Osteoblast (primary cell): ENCODE results near the gene GNG10. TPM values are rescaled to one million over a fixed set of nuclear protein-coding genes. Genes with fewer than 3 reads are reported as not detected.

Source experiments
- DNase-seq: peaks from one replicate; pipeline ENCODE4 v3.0.0; 2011; ENCODE audit warnings: low spot score, mixed read lengths; ENCODE audit not compliant: insufficient read length; ENCODE audit errors: missing footprints
- H2AFZ ChIP-seq: 2 replicates; pipeline ENCODE4 v1.6.0; 2011; ENCODE audit warnings: mild to moderate bottlenecking, low read length
- H3K27ac ChIP-seq: 2 replicates; pipeline ENCODE4 v1.5.1; 2011; ENCODE audit warnings: mild to moderate bottlenecking, low read depth, low read length, moderate library complexity
- H3K27me3 ChIP-seq: 2 replicates; pipeline ENCODE4 v1.6.0; 2012; ENCODE audit warnings: mild to moderate bottlenecking, control low read depth, inconsistent platforms, low read length, moderate library complexity; ENCODE audit not compliant: insufficient read depth
- H3K36me3 ChIP-seq: 2 replicates; pipeline ENCODE4 v1.5.1; 2011; ENCODE audit warnings: mild to moderate bottlenecking, low read length, control low read depth, moderate library complexity; ENCODE audit not compliant: insufficient read depth
- H3K4me1 ChIP-seq: 2 replicates; pipeline ENCODE4 v1.5.1; 2011; ENCODE audit warnings: mild to moderate bottlenecking, low read length, control low read depth, moderate library complexity; ENCODE audit not compliant: insufficient read depth
- H3K4me2 ChIP-seq: 2 replicates; pipeline ENCODE4 v1.6.0; 2011; ENCODE audit warnings: mild to moderate bottlenecking, low read length; ENCODE audit not compliant: insufficient read depth
- H3K4me3 ChIP-seq: fragments of 200-600 bp; sonication (generic); 3 replicates; pipeline ENCODE4 v1.5.1; 2012; ENCODE audit warnings: mild to moderate bottlenecking, low read length, inconsistent platforms; ENCODE audit not compliant: insufficient read depth
- H3K79me2 ChIP-seq: 2 replicates; pipeline ENCODE4 v1.6.0; 2012; ENCODE audit warnings: mild to moderate bottlenecking, low read length, control low read depth, inconsistent platforms; ENCODE audit not compliant: insufficient read depth
- H3K9me3 ChIP-seq: 2 replicates; pipeline ENCODE4 v1.5.1; 2011; ENCODE audit warnings: low read depth, low read length, control low read depth
- H4K20me1 ChIP-seq: 2 replicates; pipeline ENCODE4 v1.6.0; 2012; ENCODE audit warnings: mild to moderate bottlenecking, low read length, control low read depth; ENCODE audit not compliant: insufficient read depth
- total RNA-seq: library from RNA; depleted of rRNA; stranded (reverse); fragments of >200 nt; gene quantifications from 2 replicates; pipeline ENCODE4 v1.2.3, GENCODE V29; 2012
- TF ChIP-seq, protein P1 (sequence below): IDR thresholded peaks from 2 replicates; pipeline ENCODE4 v1.5.1; 2011; ENCODE audit warnings: mild to moderate bottlenecking, low read depth, low read length, moderate library complexity; ENCODE audit errors: extremely low read depth

The GNG10 gene
- total RNA-seq, 1 donor = 69.1 TPM

DNA sequence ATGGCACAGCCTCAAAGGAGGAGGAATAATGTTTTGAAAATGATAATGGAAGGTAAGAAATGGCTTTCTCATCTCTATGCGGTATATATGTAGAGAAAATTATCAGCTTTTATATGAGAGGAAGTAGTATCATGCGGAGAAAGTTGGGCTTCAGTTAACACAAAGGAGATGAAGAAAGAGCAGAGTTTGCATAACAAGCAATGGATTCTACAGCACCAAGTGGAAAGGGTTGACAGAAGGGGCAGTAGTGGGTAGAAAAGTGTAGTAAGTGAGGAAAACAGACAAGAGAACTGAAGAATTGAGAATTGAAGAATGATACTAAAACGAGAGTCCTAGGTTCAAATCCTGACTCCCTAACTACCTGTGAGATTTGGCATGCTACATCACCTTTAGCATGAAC is 51.0 kb downstream of the GNG10 start:
- no peaks in the 10 kb centered on the region for H3K79me2 ChIP-seq

DNA sequence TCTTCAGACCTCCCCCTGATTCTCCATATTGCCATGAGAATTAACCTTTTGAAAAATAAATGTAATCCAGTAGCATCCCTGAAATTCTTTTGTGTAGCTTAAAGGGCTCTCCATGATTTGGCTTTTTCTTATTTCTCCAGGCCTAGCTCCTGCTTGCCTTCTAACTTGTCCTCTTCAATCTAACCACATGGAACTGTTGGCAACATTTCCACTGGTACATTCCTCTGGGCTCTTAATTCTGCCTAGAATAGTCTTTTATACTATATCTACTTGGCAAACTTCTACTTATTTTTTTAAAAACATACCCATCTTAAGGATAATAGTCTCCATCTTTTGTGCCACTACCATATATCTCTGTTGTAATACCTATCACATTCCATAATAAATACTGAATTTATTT is 54.1 kb downstream of the GNG10 start:
- no peaks in the 10 kb centered on the region for H3K27me3 ChIP-seq
- DNase-seq = no peak
- H3K27ac ChIP-seq = no peak overlapping the region
- no peak overlapping the region for H3K4me3 ChIP-seq
- H2AFZ ChIP-seq = no peak overlapping the region
- H4K20me1 ChIP-seq = no peaks in the 10 kb centered on the region
- H3K79me2 ChIP-seq = no peaks in the 10 kb centered on the region
- no peaks in the 10 kb centered on the region for H3K36me3 ChIP-seq
- no peaks in the 10 kb centered on the region for H3K4me1 ChIP-seq
- no peak overlapping the region for H3K4me2 ChIP-seq
- TF ChIP-seq, protein P1, sequence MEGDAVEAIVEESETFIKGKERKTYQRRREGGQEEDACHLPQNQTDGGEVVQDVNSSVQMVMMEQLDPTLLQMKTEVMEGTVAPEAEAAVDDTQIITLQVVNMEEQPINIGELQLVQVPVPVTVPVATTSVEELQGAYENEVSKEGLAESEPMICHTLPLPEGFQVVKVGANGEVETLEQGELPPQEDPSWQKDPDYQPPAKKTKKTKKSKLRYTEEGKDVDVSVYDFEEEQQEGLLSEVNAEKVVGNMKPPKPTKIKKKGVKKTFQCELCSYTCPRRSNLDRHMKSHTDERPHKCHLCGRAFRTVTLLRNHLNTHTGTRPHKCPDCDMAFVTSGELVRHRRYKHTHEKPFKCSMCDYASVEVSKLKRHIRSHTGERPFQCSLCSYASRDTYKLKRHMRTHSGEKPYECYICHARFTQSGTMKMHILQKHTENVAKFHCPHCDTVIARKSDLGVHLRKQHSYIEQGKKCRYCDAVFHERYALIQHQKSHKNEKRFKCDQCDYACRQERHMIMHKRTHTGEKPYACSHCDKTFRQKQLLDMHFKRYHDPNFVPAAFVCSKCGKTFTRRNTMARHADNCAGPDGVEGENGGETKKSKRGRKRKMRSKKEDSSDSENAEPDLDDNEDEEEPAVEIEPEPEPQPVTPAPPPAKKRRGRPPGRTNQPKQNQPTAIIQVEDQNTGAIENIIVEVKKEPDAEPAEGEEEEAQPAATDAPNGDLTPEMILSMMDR = no peak
- H3K9me3 ChIP-seq = no peaks in the 10 kb centered on the region

More for the DNA sequence above, 51.0 kb downstream of the GNG10 start:
- no peaks in the 10 kb centered on the region for H3K36me3 ChIP-seq
- no peaks in the 10 kb centered on the region for H3K27me3 ChIP-seq
- H3K4me3 ChIP-seq = no peak overlapping the region
- H3K4me2 ChIP-seq = no peak overlapping the region
- DNase-seq = no peak
- H3K27ac ChIP-seq = no peak overlapping the region
- H3K9me3 ChIP-seq = no peaks in the 10 kb centered on the region
- no peaks in the 10 kb centered on the region for H3K4me1 ChIP-seq
- TF ChIP-seq, protein P1 = no peak
- H4K20me1 ChIP-seq = no peaks in the 10 kb centered on the region
- H2AFZ ChIP-seq = no peak overlapping the region

DNA sequence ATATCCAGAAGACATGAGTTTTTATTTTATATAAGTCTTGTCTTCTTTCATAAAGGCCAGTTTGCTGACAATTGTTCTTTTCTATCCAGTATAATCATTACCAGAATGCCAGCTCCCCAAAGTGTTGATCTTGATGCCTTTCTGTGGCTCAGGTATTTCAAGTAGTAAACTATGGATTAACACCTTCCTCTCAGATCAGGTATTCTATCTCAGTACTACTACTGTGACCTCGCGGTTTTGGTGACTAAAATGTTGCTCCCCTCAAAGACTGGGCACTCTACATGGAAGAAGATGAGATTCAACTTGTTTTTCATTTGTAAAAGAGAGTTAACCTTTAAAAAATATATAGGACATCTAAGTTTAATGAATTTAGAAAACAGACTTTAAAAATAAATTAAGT is 58.1 kb downstream of the GNG10 start:
- Histone ChIP-seq H3K27ac (no peak overlapping the region), H3K79me2 (no peaks in the 10 kb centered on the region), H3K4me2 (no peak overlapping the region), H3K9me3 (no peaks in the 10 kb centered on the region), H3K4me1 (no peaks in the 10 kb centered on the region), H4K20me1 (no peaks in the 10 kb centered on the region), H3K4me3 (no peak overlapping the region), H2AFZ (no peak overlapping the region), H3K36me3 (no peaks in the 10 kb centered on the region), H3K27me3 (no peaks in the 10 kb centered on the region)
- DNase-seq = no peak
- TF ChIP-seq, protein P1 = no peak

Other genes starting within 250 kb of the GNG10 start
- 116 and 117 TPM in 2 replicates for gene ECPAS, start 177.2 kb upstream of the GNG10 start, total RNA-seq
- gene ZNF483, start 136.4 kb upstream of the GNG10 start, total RNA-seq = 5.9 and 6.2 TPM in 2 replicates
- 55.1 and 62.6 TPM in 2 replicates for gene PTGR1, start 62.0 kb upstream of the GNG10 start, total RNA-seq
- 7.1 and 8.3 TPM in 2 replicates for gene DNAJC25, start 30.3 kb upstream of the GNG10 start, total RNA-seq
- under 0.01 TPM in 2 replicates for gene SHOC1, start 133.3 kb downstream of the GNG10 start, total RNA-seq
- gene UGCG, start 235.2 kb downstream of the GNG10 start, total RNA-seq = 118 and 121 TPM in 2 replicates